ENCODE measurements around the gene PTGES. TPM values are rescaled to one million over a fixed set of nuclear protein-coding genes. Genes with fewer than 3 reads are reported as not detected.
"Not testable (repeated sequence)": the region's sequence is repeated elsewhere in the genome, so short reads cannot be mapped to it uniquely, and the experiment has no call there.

The PTGES gene
- total and polyA plus RNA-seq, 2 experiments from 2014 or later, result 2.8 to 3.6 TPM

DNA sequence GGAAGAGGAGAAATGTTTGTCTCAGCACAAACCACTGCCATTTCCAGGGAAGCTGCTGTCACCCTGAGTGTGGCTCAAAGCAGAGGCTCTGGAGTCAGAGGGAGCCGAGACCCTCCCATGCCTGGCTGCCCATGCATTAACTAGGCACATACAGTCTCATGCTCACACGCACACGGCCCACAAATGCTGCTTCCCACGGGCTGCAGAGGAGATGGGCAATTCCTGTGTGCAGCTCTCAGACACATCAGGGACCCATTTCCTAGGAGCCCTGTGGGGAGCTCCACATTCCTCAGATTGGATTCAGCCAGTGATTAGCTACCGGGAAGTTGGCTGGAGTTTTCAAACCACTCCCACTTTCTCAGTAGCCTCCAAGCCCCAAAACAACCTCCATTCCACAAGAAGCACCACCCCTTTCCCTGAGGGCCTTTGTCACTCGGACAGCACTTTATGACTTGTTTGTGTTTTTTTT is 9.1 kb upstream of the PTGES start (continued):
- TF ChIP-seq, protein P1, sequence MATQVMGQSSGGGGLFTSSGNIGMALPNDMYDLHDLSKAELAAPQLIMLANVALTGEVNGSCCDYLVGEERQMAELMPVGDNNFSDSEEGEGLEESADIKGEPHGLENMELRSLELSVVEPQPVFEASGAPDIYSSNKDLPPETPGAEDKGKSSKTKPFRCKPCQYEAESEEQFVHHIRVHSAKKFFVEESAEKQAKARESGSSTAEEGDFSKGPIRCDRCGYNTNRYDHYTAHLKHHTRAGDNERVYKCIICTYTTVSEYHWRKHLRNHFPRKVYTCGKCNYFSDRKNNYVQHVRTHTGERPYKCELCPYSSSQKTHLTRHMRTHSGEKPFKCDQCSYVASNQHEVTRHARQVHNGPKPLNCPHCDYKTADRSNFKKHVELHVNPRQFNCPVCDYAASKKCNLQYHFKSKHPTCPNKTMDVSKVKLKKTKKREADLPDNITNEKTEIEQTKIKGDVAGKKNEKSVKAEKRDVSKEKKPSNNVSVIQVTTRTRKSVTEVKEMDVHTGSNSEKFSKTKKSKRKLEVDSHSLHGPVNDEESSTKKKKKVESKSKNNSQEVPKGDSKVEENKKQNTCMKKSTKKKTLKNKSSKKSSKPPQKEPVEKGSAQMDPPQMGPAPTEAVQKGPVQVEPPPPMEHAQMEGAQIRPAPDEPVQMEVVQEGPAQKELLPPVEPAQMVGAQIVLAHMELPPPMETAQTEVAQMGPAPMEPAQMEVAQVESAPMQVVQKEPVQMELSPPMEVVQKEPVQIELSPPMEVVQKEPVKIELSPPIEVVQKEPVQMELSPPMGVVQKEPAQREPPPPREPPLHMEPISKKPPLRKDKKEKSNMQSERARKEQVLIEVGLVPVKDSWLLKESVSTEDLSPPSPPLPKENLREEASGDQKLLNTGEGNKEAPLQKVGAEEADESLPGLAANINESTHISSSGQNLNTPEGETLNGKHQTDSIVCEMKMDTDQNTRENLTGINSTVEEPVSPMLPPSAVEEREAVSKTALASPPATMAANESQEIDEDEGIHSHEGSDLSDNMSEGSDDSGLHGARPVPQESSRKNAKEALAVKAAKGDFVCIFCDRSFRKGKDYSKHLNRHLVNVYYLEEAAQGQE (IDR thresholded peaks at IDR 0.05; ENCODE audit: unreplicated experiment), result no peak
- TF ChIP-seq POLR2AphosphoS5 (IDR thresholded peaks at IDR 0.05; ENCODE audit: low read depth) (no peak), STAT1 (IDR thresholded peaks at IDR 0.05; ENCODE audit: unreplicated experiment) (no peak), NANOG (IDR thresholded peaks at IDR 0.05; ENCODE audit: borderline replicate concordance) (no peak)

DNA sequence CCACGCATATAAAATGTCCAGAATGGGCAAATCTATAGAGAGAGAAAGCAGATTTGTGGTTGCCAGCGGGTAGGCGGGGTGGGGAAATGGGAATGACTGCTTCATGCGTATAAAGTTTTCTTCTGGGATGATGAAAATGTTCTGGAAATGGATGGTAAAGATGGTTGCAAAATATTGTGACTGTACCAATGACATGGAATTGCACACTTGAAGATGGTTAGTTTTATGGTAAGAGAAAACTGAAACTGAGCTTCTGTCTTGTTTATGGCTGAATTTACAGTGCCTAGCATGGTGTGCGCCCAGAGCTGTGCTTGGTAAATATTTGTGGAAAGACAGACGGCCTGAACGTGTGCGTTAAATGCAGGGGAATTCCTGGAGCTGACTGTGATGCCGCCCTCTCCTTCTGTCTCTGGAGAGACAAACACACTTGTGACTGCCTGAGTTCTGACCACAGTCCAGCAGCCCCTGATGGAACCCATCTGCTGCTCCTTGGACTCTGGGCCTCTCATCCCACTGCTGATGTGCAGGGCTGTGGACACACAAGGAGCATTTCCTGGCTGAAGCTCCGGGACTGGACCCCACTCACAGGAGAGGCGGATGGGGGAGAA is 8.6 kb upstream of the PTGES start:
- H3K4me2 ChIP-seq, result no peak overlapping the region
- Mint-ChIP-seq H3K27ac (no peak overlapping the region), H3K9me3 (no peaks in the 10 kb centered on the region), H3K4me1 (peaks cover 6% of the 10 kb centered on the region; the same call in 2 of the 3 replicates), H3K27me3 (ENCODE audit: insufficient read depth, low read depth, poor library complexity) (peaks cover 5% of the 10 kb centered on the region), H3K4me3 (no peak overlapping the region), H3K36me3 (ENCODE audit: low read depth) (no peaks in the 10 kb centered on the region)
- no peaks in the 10 kb centered on the region for H3K79me2 ChIP-seq (replicated peaks; ENCODE audit: insufficient read depth)
- peak overlapping the region; percentile 76 for H2AFZ ChIP-seq
- no peaks in the 10 kb centered on the region for H3F3A ChIP-seq (replicated peaks; ENCODE audit: low read depth)
- H3K27ac ChIP-seq (ENCODE audit: low read depth), result no peak overlapping the region
- no peak overlapping the region for H3K4me3 ChIP-seq
- DNase-seq (ENCODE audit: low spot score) (no peak), ATAC-seq (no peak)
- TF ChIP-seq JUNB (IDR thresholded peaks at IDR 0.05; ENCODE audit: unreplicated experiment), result no peak
- no peak for TF ChIP-seq NANOG (IDR thresholded peaks at IDR 0.05; ENCODE audit: borderline replicate concordance)
- TF ChIP-seq ZNF331 (CRISPR knock-in tag; IDR thresholded peaks at IDR 0.05; ENCODE audit: low read depth), result no peak
- TF ChIP-seq, protein P2, sequence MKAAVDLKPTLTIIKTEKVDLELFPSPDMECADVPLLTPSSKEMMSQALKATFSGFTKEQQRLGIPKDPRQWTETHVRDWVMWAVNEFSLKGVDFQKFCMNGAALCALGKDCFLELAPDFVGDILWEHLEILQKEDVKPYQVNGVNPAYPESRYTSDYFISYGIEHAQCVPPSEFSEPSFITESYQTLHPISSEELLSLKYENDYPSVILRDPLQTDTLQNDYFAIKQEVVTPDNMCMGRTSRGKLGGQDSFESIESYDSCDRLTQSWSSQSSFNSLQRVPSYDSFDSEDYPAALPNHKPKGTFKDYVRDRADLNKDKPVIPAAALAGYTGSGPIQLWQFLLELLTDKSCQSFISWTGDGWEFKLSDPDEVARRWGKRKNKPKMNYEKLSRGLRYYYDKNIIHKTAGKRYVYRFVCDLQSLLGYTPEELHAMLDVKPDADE (IDR thresholded peaks at IDR 0.05), result no peak
- no peaks in the 10 kb centered on the region for H4K20me1 ChIP-seq (replicated peaks; ENCODE audit: insufficient read depth)
- no peaks in the 10 kb centered on the region for H3K36me3 ChIP-seq (ENCODE audit: insufficient read depth)
- H3K4me1 ChIP-seq (ENCODE audit: insufficient read depth), result no peaks in the 10 kb centered on the region
- H3K27me3 ChIP-seq (ENCODE audit: insufficient read depth), result no peaks in the 10 kb centered on the region
- H3K9me2 ChIP-seq (ENCODE audit: insufficient read depth), result no peaks in the 10 kb centered on the region

DNA sequence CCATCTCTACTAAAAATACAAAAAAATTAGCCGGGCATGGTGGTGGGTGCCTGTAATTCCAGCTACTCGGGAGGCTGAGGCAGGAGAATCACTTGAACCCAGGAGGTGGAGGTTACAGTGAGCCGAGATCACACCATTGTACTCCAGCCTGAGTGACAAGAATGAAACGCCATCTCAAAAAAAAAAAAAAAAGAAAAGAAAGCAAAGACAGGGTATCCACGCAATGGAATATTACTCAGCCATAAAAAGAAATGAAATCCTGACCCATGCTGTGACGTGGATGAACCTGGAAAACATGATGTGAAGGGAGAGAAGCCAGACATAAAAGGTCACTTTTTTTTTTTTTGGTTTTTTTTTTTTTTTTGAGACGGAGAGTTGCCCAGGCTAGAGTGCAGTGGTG is 7.9 kb upstream of the PTGES start:
- not testable (repeated sequence) for H3K27me3 Mint-ChIP-seq (ENCODE audit: insufficient read depth, low read depth, poor library complexity); H3K4me2 ChIP-seq; H3K79me2 ChIP-seq (replicated peaks; ENCODE audit: insufficient read depth); H3K9me3 Mint-ChIP-seq; H3K27me3 ChIP-seq (ENCODE audit: insufficient read depth); H3K4me1 Mint-ChIP-seq; H3K27ac Mint-ChIP-seq; H2AFZ ChIP-seq; H3F3A ChIP-seq (replicated peaks; ENCODE audit: low read depth); H3K36me3 Mint-ChIP-seq (ENCODE audit: low read depth); H4K20me1 ChIP-seq (replicated peaks; ENCODE audit: insufficient read depth); H3K4me1 ChIP-seq (ENCODE audit: insufficient read depth); H3K27ac ChIP-seq (ENCODE audit: low read depth); H3K36me3 ChIP-seq (ENCODE audit: insufficient read depth); H3K4me3 ChIP-seq; H3K9me2 ChIP-seq (ENCODE audit: insufficient read depth); DNase-seq (ENCODE audit: low spot score); H3K4me3 Mint-ChIP-seq; ATAC-seq

Measured in GM23338 (cell line).